Mesendoderm (in vitro differentiated cells): Measurements from ENCODE around the gene CRELD2.

Experiments
- DNase-seq: peaks from one replicate; pipeline ENCODE4 v3.0.0; 2013
- H2AK5ac ChIP-seq: 2 replicates; pipeline ENCODE4 v1.6.1; 2013; ENCODE audit warnings: low read length, inconsistent platforms
- H2BK120ac ChIP-seq: 2 replicates; pipeline ENCODE4 v1.6.1; 2013; ENCODE audit warnings: low read depth, mild to moderate bottlenecking, low read length, moderate library complexity, mixed read lengths
- H2BK15ac ChIP-seq: replicated peaks from 2 replicates; pipeline ENCODE4 v1.6.1; 2013; ENCODE audit warnings: low read depth, mild to moderate bottlenecking, moderate library complexity
- H2BK5ac ChIP-seq: 2 replicates; pipeline ENCODE4 v1.6.1; 2013; ENCODE audit warnings: low read length, inconsistent platforms
- H3K18ac ChIP-seq: 2 replicates; pipeline ENCODE4 v1.6.1; 2013; ENCODE audit warnings: mild to moderate bottlenecking, low read length, mixed read lengths
- H3K23ac ChIP-seq: one replicate; pipeline ENCODE4 v1.6.1; 2013; ENCODE audit warnings: low read length
- H3K27ac ChIP-seq: 2 replicates; pipeline ENCODE4 v1.5.1; 2013; ENCODE audit warnings: low read depth, mild to moderate bottlenecking, inconsistent platforms, low read length, moderate library complexity
- H3K27me3 ChIP-seq: 2 replicates; pipeline ENCODE4 v1.6.1; 2013; ENCODE audit warnings: low read length, control low read depth, mild to moderate bottlenecking, inconsistent platforms; ENCODE audit not compliant: insufficient read depth, poor library complexity
- H3K36me3 ChIP-seq: 2 replicates; pipeline ENCODE4 v1.6.1; 2013; ENCODE audit warnings: low read length, inconsistent platforms; ENCODE audit not compliant: control insufficient read depth, insufficient read depth
- H3K4ac ChIP-seq: one replicate; pipeline ENCODE4 v1.6.1; 2013; ENCODE audit warnings: low read depth, mild to moderate bottlenecking, low read length, moderate library complexity
- H3K4me1 ChIP-seq: 2 replicates; pipeline ENCODE4 v1.6.1; 2013; ENCODE audit warnings: low read depth, low read length, inconsistent platforms; ENCODE audit not compliant: control insufficient read depth
- H3K4me2 ChIP-seq: 2 replicates; pipeline ENCODE4 v1.6.1; 2013; ENCODE audit warnings: low read length
- H3K4me3 ChIP-seq: 2 replicates; pipeline ENCODE4 v1.5.1; 2013; ENCODE audit warnings: mild to moderate bottlenecking, low read length
- H3K56ac ChIP-seq: one replicate; pipeline ENCODE4 v1.6.1; 2013; ENCODE audit warnings: low read length
- H3K79me1 ChIP-seq: 2 replicates; pipeline ENCODE4 v1.6.1; 2013; ENCODE audit warnings: low read length, inconsistent platforms
- H3K79me2 ChIP-seq: 2 replicates; pipeline ENCODE4 v1.6.1; 2013; ENCODE audit warnings: mild to moderate bottlenecking, low read length; ENCODE audit not compliant: control insufficient read depth, insufficient read depth
- H3K9ac ChIP-seq: 2 replicates; pipeline ENCODE4 v1.6.1; 2013; ENCODE audit warnings: low read length, inconsistent platforms
- H4K5ac ChIP-seq: one replicate; pipeline ENCODE4 v1.6.1; 2013; ENCODE audit warnings: low read length
- H4K8ac ChIP-seq: one replicate; pipeline ENCODE4 v1.6.1; 2013; ENCODE audit warnings: low read depth, mild to moderate bottlenecking, control low read depth, low read length, moderate library complexity
- WGBS: extraction: QIAGEN DNeasy Blood & Tissue Kit; methylation state at CpG from one replicate; pipeline ENCODE4 v1.1.7; 2013; ENCODE audit warnings: low lambda C conversion rate, missing lambda C conversion rate; ENCODE audit not compliant: insufficient coverage; ENCODE audit errors: extremely low coverage; 5-methylcytosine and 5-hydroxymethylcytosine counted together

Gene CRELD2

GRCh38 chr22:49953027-49953679, 34.7 kb downstream of the CRELD2 start:
- H3K36me3 ChIP-seq = no peaks in the 10 kb centered on the region
- no peak overlapping the region for H2AK5ac ChIP-seq
- no peaks in the 10 kb centered on the region for H3K27me3 ChIP-seq
- no peak overlapping the region for H3K4me3 ChIP-seq
- no peak for DNase-seq
- no peaks in the 10 kb centered on the region for H3K79me2 ChIP-seq
- no peak overlapping the region for H3K18ac ChIP-seq
- H3K23ac ChIP-seq = no peak overlapping the region
- no peak overlapping the region for H2BK5ac ChIP-seq
- no peak overlapping the region for H3K27ac ChIP-seq
- H3K4ac ChIP-seq = no peak overlapping the region
- H3K4me1 ChIP-seq = no peaks in the 10 kb centered on the region
- H3K4me2 ChIP-seq = no peak overlapping the region
- H2BK120ac ChIP-seq = no peak overlapping the region
- H3K79me1 ChIP-seq = no peaks in the 10 kb centered on the region
- no peak overlapping the region for H3K9ac ChIP-seq
- H4K5ac ChIP-seq = no peak overlapping the region
- WGBS = no CpG with 5 or more reads among the region's 20 CpGs
- no peak overlapping the region for H4K8ac ChIP-seq
- no peak overlapping the region for H3K56ac ChIP-seq
- H2BK15ac ChIP-seq = no peak overlapping the region

DNA sequence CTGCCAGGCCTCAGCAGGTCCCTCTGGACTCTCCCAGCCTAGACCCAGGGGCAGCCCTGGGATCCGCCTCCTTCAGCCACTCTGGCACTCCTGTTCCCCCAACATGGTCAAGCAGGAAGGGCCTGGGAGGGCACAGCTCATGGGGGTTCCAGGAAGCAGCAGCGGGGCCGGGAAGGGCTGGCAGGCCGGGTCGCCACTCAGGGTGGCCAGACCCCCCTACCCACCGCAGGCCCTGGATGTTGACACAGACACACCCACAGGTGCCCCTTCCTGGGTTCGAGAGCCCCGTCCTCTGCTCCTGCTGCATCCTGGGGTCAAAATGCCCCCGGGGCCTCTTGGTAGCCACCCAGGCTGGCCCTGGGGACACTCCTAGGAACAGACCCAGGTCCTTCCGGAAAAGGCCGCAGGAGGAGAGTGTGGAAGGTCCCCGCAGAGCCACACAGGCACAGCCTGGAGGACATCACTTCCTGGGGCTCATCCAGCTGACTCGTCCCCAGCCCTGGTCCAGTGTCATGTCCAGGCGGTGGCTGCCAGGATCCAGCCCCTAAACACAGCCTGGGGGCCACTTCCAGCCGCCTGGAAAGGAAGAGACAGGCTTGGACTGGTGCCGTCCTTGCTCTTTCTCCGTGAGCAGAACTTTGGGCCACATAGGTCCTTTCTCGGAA, 35.4 kb downstream of the CRELD2 start:
- H2BK5ac ChIP-seq = no peak overlapping the region
- no peak overlapping the region for H2BK15ac ChIP-seq
- WGBS = no CpG with 5 or more reads among the region's 18 CpGs
- H3K18ac ChIP-seq = no peak overlapping the region
- no peaks in the 10 kb centered on the region for H3K27me3 ChIP-seq
- DNase-seq = no peak
- H2AK5ac ChIP-seq = no peak overlapping the region
- no peak overlapping the region for H3K4me2 ChIP-seq
- no peaks in the 10 kb centered on the region for H3K79me1 ChIP-seq
- no peak overlapping the region for H3K56ac ChIP-seq
- H3K36me3 ChIP-seq = no peaks in the 10 kb centered on the region
- H3K4me1 ChIP-seq = no peaks in the 10 kb centered on the region
- H3K27ac ChIP-seq = no peak overlapping the region
- no peak overlapping the region for H3K4ac ChIP-seq
- no peak overlapping the region for H3K9ac ChIP-seq
- no peak overlapping the region for H4K5ac ChIP-seq
- no peak overlapping the region for H3K4me3 ChIP-seq
- no peak overlapping the region for H3K23ac ChIP-seq
- no peaks in the 10 kb centered on the region for H3K79me2 ChIP-seq
- no peak overlapping the region for H4K8ac ChIP-seq
- no peak overlapping the region for H2BK120ac ChIP-seq

- Histone ChIP-seq H4K5ac (no peak overlapping the region), H3K18ac (no peak overlapping the region), H3K9ac (no peak overlapping the region), H3K79me2 (no peaks in the 10 kb centered on the region), H3K4me3 (no peak overlapping the region), H3K4me1 (no peaks in the 10 kb centered on the region), H3K79me1 (no peaks in the 10 kb centered on the region), H3K23ac (no peak overlapping the region), H3K27me3 (no peaks in the 10 kb centered on the region), H3K56ac (no peak overlapping the region), H2BK5ac (no peak overlapping the region), H2AK5ac (no peak overlapping the region), H2BK15ac (no peak overlapping the region), H3K27ac (no peak overlapping the region), H3K4ac (no peak overlapping the region), H4K8ac (no peak overlapping the region), H3K4me2 (no peak overlapping the region), H3K36me3 (no peaks in the 10 kb centered on the region), H2BK120ac (no peak overlapping the region)
- DNase-seq = no peak
- no CpG with 5 or more reads among the region's 8 CpGs for WGBS
Observed at GRCh38 chr22:49954354-49954753, 35.9 kb downstream of the CRELD2 start.

GRCh38 chr22:49954991-49955580, 36.7 kb downstream of the CRELD2 start:
- H3K9ac ChIP-seq = no peak overlapping the region

DNA sequence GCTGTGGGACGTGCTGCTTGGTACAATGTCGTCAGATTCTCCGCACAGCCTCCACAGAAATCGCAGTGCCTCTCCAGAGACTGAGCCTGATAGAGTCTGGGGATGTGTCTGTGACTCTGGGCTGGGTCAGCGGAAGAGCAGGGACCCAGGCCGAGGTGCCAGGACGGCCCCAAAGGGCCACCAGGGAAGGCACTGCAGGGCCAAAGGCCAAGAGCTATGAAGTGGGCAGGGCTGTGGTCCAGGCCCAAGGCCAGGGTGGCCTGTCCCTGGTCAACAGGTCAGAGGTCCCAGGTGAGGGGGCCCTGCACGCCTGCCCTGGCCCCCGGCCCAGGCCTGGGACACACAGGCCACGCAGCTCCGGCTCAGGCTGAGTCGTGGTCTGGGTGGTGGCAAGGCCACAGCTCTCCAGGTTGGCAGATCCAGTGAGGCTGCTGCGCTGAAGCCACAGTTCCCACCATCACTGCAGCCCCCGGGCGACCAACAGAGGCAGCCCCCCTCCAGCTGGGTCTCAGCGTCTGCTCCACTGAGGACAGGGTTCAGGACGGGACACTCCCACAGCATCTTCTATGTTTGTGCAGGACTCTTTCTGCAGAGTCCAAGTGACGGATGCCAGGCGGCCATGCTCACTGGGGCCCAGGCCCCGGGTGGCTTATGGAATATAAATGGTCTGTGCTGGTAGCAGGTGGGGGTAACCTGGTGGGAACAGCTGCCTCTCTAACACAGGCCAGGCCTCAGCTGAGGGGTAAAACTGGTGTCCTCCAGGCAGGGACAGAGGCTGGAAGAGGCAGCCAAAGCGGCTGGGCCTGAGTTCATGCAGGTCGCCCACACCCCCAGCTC, 37.4 kb downstream of the CRELD2 start:
- Histone ChIP-seq H3K4me2 (no peak overlapping the region), H3K18ac (no peak overlapping the region), H4K8ac (no peak overlapping the region), H4K5ac (no peak overlapping the region), H3K27ac (no peak overlapping the region), H3K4me3 (no peak overlapping the region), H3K56ac (no peak overlapping the region), H3K9ac (no peak overlapping the region), H3K36me3 (no peaks in the 10 kb centered on the region), H2BK5ac (no peak overlapping the region), H3K4ac (no peak overlapping the region), H2BK15ac (no peak overlapping the region), H3K4me1 (no peaks in the 10 kb centered on the region), H3K27me3 (no peaks in the 10 kb centered on the region), H3K23ac (no peak overlapping the region), H2BK120ac (no peak overlapping the region), H2AK5ac (no peak overlapping the region), H3K79me2 (no peaks in the 10 kb centered on the region), H3K79me1 (no peaks in the 10 kb centered on the region)
- no CpG with 5 or more reads among the region's 22 CpGs for WGBS
- no peak for DNase-seq

More at GRCh38 chr22:49954991-49955580, 36.7 kb downstream of the CRELD2 start:
- Histone ChIP-seq H3K56ac (no peak overlapping the region), H3K4me3 (no peak overlapping the region), H2BK120ac (no peak overlapping the region), H4K8ac (no peak overlapping the region), H3K36me3 (no peaks in the 10 kb centered on the region), H3K4ac (no peak overlapping the region), H2BK5ac (no peak overlapping the region), H3K18ac (no peak overlapping the region), H3K4me1 (no peaks in the 10 kb centered on the region), H2AK5ac (no peak overlapping the region), H3K79me2 (no peaks in the 10 kb centered on the region), H3K23ac (no peak overlapping the region), H3K27me3 (no peaks in the 10 kb centered on the region), H3K27ac (no peak overlapping the region), H3K79me1 (no peaks in the 10 kb centered on the region), H3K4me2 (no peak overlapping the region), H2BK15ac (no peak overlapping the region), H4K5ac (no peak overlapping the region)
- WGBS = no CpG with 5 or more reads among the region's 15 CpGs
- no peak for DNase-seq
